Stimulated activated CD4-positive, alpha-beta T cell treated with anti-CD3 and anti-CD28 coated beads, Interleukin-15, amount 100 ng/mL, for 48 hours (primary cell): ENCODE results near the gene S100A4.

Experiments
- DNase-seq, 2 donors: peaks; one replicate each; pipeline ENCODE4 v3.0.0-alpha.2; 2020; ENCODE audit warnings: low read depth in 2 of 2

The S100A4 gene

GRCh38 chr1:153507926-153508583 lies 37.6 kb downstream of the S100A4 start:
- no peak for DNase-seq

- no peak for DNase-seq
Observed at GRCh38 chr1:153506831-153507413, 38.7 kb downstream of the S100A4 start.

DNA sequence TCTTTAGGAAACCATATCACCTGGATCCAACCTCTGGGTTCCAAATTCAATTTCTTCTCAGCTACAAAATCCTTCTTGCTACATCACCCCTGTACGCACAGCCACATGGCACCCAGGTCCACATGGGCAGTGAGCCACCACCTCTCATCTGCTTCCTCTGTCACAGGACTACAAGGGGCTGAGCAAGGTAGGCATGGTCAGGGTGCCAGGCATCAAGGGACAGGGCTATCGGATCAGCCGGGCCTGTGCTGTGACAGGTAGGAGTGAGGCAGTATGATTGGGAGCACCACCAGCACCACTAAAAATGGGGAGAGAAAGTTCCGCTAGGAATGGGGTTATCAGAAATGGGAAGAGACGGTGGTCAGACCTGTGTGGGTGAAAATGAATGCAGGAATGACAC lies 39.2 kb downstream of the S100A4 start:
- DNase-seq: no peak

- DNase-seq: no peak
Observed at GRCh38 chr1:153505576-153505975, 40.0 kb downstream of the S100A4 start.

GRCh38 chr1:153503766-153504165 lies 41.8 kb downstream of the S100A4 start:
- DNase-seq: no peak

GRCh38 chr1:153498746-153499145 lies 46.9 kb downstream of the S100A4 start:
- no peak for DNase-seq

- no peak for DNase-seq
Observed at GRCh38 chr1:153495536-153495935, 50.1 kb downstream of the S100A4 start.

GRCh38 chr1:153494976-153495535 lies 50.5 kb downstream of the S100A4 start:
- peak; percentile 66 to 70 for DNase-seq
